Measurements from ENCODE around the gene INMT.

INMT gene

GRCh38 chr7:30752979-30753378 is 1.0 kb downstream of the INMT start:
- no peak for DNase-seq (ENCODE audit: low spot score)

- no peak for DNase-seq (ENCODE audit: low spot score)
These were observed 2.5 kb downstream of the INMT start for GRCh38 chr7:30754315-30754877.

- DNase-seq (ENCODE audit: low spot score) = no peak
These were observed 3.6 kb downstream of the INMT start for GRCh38 chr7:30755384-30756154.

- DNase-seq (ENCODE audit: low spot score) = no peak
These were observed 5.4 kb downstream of the INMT start for GRCh38 chr7:30757342-30757692.

GRCh38 chr7:30760514-30761213 is 8.7 kb downstream of the INMT start:
- no peak for DNase-seq (ENCODE audit: low spot score)

- no peak for DNase-seq (ENCODE audit: low spot score)
These were observed 9.6 kb downstream of the INMT start for GRCh38 chr7:30761214-30762156.

- DNase-seq (ENCODE audit: low spot score) = no peak
These were observed 12.4 kb downstream of the INMT start for GRCh38 chr7:30764030-30764975.

GRCh38 chr7:30765408-30765807 is 13.5 kb downstream of the INMT start:
- DNase-seq (ENCODE audit: low spot score) = no peak

- DNase-seq (ENCODE audit: low spot score) = no peak
These were observed 18.9 kb downstream of the INMT start for GRCh38 chr7:30770845-30771173.

GRCh38 chr7:30771174-30771879 is 19.4 kb downstream of the INMT start, which contains the start of gene MINDY4:
Gene MINDY4, plus strand, starts transcription at chr7:30771417. Its CDS starts 77 bp downstream, at chr7:30771494.
- peak; percentile 89 for DNase-seq (ENCODE audit: low spot score)

GRCh38 chr7:30771880-30772425 is 20.0 kb downstream of the INMT start:
- DNase-seq (ENCODE audit: low spot score) = peak; percentile 16

GRCh38 chr7:30772984-30773383 is 21.0 kb downstream of the INMT start:
- DNase-seq (ENCODE audit: low spot score) = no peak

- DNase-seq (ENCODE audit: low spot score) = no peak
These were observed 24.1 kb downstream of the INMT start for GRCh38 chr7:30775992-30776391.

- DNase-seq (ENCODE audit: low spot score) = no peak
These were observed 25.0 kb downstream of the INMT start for GRCh38 chr7:30776971-30777370.

GRCh38 chr7:30778255-30779025 is 26.5 kb downstream of the INMT start:
- no peak for DNase-seq (ENCODE audit: low spot score)

- no peak for DNase-seq (ENCODE audit: low spot score)
These were observed 27.6 kb downstream of the INMT start for GRCh38 chr7:30779574-30779973.

GRCh38 chr7:30780941-30781340 is 29.0 kb downstream of the INMT start:
- no peak for DNase-seq (ENCODE audit: low spot score)

GRCh38 chr7:30782690-30783089 is 30.8 kb downstream of the INMT start:
- DNase-seq (ENCODE audit: low spot score) = no peak

GRCh38 chr7:30785786-30786185 is 33.9 kb downstream of the INMT start:
- DNase-seq (ENCODE audit: low spot score) = no peak
